ENCODE results near the gene XRCC6.
"Not testable (repeated sequence)": the region's sequence is repeated elsewhere in the genome, so short reads cannot be mapped to it uniquely, and the experiment has no call there.

XRCC6 gene

DNA sequence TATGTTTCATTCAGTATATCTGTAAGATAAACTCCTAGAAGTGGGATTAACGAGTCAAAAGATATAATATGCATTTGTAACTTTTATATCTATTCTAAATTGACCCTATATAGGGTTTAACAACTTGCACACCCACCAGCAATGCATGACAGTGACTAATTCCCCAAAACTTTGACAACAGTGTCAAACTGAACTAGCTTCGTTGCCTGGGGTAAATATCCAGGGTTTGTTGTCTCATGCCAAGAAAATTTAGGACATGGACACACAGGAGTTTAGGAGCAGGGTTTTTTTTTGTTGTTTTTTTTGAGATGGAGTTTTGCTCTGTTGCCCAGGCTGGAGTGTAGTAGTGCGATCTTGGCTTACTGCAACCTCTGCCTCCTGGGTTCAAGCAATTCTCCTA is 62.5 kb downstream of the XRCC6 start:
- DNase-seq, result no peak

DNA sequence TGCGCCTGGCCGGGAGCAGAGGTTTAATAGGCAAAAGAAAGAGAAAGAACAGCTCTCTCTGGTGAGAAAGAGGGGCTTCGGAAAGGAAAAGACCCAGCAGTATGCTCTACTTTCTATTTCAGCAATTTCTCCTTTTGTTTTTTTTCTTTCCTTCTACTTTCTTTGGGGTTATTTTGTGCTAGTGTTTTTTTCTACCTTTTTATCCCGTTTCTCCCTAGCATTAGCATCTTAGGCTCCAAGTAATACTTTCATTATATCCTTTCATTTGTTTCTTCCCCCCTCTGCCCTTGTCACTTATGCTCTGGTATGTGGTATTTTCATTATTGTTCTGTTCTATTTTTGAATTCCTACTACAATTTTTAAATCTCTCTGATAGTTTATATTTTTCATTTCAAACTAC is 63.1 kb downstream of the XRCC6 start:
- no peak for DNase-seq

DNA sequence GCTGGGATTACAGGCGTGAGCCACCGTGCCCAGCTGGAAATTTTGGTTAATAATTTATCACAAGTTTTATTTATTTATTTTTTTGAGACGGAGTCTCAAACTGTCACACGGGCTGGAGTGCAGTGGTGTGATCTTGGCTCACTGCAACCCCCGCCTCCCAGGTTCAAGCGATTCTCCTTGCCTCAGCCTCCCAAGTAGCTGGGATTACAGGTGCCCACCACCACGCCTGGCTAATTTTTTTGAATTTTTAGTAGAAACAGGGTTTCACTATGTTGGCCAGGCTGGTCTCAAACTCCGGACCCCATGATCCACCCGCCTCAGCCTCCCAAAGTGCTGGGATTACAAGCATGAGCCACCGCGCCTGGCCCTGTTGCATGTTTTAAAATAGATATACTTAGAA is 65.8 kb downstream of the XRCC6 start:
- not testable (repeated sequence) for DNase-seq

GRCh38 chr22:41687901-41688364 is 66.8 kb downstream of the XRCC6 start:
- peak in 3 of 56 donors; percentile 28 to 41 (median 40) for DNase-seq

DNA sequence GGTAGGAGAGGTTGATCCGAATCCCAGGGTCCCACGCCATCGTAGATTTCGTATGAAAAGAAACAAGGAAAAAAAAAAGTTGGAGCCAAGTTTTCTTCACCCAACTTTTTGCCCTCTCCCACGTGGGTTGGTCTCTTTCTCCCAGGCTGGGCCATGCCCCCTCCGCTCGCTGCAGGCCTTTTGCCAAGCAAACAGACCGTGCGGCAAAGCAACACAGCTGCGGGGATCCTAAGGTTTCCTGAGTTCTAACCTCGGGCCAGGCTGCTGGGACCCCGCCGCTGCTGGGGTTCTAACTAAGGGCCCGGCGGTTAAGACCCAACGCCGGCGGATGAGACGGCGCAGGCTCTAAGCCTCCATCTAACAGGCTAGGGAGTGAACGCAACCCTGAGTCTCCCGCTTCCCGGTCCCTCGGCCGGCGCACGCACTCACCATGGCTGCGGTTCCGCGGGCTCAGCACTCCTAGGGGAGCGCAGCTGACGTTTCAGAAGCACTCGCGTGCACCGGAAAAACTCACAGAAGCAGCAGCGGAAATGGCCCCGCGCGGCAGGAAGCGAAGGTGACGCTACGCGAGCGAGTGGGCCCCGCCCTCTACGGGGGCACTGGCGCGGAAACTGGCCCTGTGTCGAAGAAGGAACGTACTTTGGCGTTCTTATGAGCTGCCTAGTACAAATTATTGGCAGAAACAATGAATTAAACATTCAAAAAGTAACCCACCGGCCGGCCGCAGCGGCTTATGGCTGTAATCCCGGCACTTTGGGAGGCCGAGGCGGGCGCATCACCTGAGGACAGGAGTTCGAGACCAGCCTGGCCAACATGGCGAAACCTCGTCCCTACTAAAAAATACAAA is 67.5 kb downstream of the XRCC6 start, which contains the start of gene SNU13:
TSS of gene SNU13 (minus strand) at position 503 of the 847 bp plus-strand sequence. CDS start at position 432, 71 bp downstream.
- DNase-seq, result peak; percentile 14 to 95 (median 81)

DNA sequence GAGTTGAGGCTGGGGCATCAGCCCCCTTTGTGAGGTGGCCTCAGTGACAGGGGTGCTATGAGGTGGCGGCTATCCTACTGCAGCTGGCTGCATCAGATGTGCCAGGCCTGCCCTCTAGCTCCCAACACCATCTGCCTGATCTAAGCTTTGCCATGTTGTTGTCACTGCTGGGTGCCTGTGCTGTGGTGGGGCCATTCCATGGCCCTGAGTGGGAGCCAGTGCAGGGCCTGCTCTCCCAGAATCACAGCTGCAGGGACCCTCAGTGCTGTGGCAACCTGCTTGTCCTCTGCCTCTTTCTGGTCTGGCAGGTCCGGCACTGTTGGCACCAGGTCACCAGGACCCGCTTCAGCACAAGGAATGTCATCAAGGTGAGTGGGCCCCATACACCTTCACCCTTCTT is 69.4 kb downstream of the XRCC6 start:
- no peak for DNase-seq

DNA sequence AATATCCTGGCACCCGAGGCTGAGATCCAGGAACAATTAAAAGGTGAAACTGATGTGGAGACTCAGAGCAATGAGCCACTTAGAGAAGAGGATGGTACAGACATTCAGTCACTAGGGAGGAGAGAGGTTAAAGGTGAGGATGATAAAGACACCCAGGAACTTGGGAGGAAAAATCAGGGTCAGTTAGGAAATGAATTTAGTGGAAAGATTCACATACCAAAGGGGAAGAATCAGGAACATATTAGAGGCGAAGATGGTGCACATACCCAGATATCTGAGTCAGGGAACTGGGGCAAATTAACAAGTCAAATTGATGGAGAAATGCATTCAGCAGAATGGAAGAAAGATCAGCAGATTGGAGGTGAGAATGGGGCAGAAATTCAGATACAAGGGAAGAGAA is 74.1 kb downstream of the XRCC6 start:
- DNase-seq, result no peak

DNA sequence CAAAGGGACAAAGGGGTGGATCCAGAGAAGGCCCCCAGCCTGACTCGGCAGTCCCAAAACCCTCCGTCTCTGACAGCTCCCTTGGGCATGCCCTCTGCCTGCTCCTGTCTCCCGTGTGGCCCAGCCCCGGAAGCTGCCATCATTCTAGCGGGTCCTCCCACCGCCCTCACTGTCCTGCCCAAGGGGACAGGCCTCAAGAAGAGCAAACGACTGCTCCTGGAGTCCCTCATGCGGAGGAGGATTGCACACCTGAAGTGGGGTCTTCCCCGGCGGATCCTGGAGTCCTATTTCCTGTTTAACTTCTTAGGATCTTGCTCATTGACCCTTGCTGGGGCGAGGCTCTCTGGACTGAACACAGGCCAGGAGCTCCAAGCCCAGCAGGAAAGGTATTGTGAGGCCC is 75.6 kb downstream of the XRCC6 start:
- no peak for DNase-seq

- DNase-seq, result peak; percentile 8 to 96 (median 78)
These were observed 76.2 kb downstream of the XRCC6 start for GRCh38 chr22:41697126-41697775.

DNA sequence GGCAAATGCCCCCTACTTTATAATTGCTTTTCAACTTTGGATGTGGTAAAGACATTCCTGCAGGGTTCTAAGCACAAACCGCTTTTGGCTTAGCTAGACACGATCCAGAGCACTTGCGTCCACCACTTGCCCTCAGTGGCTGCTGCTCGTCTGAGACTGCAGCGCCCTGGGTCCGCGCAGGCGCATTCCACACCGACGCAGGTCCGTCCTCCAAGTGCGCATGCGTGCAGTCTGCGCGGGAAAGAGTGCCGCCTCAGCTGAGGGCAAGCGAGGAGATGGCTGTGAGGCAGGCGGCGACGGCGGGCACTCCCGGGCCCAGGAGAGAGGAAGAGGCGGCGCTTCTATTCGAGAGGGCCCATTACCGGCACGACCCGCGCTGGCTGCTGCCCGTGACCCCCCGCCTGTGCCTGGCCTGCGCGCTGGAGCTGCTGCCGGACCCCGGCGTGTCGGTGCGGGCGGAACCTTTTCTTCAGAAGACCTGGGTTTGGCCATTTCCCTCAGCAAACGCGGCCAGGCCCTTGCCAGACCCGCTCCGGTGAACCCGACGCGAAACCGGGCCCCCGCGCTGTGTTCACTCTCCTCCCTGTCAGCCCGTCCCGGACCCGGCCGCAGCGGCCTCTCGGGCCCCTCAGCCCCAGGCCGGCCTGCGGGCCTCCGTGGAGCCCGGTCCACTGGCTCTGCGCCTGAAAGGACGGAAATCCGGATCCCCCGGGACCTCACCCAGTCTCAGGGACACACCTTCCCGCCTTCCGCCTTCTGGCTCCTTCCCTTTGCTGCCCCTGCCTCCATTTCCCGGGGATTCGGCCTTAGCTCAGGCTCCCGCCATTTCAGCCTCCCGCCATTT is 78.4 kb downstream of the XRCC6 start, which contains the start of gene MEI1:
TSS of gene MEI1 (plus strand) at position 240 of the 844 bp plus-strand sequence. CDS start at position 276, 36 bp downstream.
- DNase-seq, result peak in 55 of 56 donors; percentile 10 to 91 (median 65)

DNA sequence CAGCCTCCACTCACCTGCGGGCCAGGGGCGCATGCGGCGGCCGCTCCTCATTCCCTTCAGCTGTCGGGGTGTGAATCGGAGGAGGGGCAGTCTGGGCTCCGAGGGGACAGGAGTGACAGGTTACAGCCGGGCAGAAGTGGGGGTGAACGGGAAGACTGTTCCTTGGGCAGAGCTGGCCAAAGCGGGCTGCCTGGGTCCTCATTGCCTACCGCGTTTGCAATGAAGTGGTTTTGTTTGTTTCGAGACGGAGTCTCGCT is 78.9 kb downstream of the XRCC6 start:
- DNase-seq, result peak in 1 of 56 donors; percentile 23

DNA sequence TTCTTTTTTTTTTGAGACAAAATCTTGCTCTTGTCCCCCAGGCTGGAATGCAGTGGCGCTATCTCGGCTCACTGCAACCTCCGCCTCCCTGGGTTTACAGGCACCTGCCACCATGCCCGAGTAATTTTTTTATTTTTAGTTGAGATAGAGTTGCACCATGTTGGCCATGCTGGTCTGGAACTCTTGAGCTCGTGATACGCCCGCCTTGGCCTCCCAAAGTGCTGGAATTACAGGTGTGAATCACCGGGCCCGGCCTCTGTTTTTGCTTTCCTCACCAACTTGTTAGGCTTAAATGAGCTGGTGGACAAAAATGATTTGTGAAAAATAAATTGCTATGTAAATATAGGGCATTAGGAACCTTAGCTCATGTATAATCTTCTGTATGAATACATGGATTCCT is 81.7 kb downstream of the XRCC6 start:
- DNase-seq, result no peak

- no peak for DNase-seq
These were observed 88.2 kb downstream of the XRCC6 start for GRCh38 chr22:41709341-41709740.

GRCh38 chr22:41713004-41713403 is 91.9 kb downstream of the XRCC6 start:
- no peak for DNase-seq
